ENCODE measurements around the gene OR2G6. TPM values are rescaled to one million over a fixed set of nuclear protein-coding genes. Genes with fewer than 3 reads are reported as not detected.
"Not testable (repeated sequence)": the region's sequence is repeated elsewhere in the genome, so short reads cannot be mapped to it uniquely, and the experiment has no call there.

Gene OR2G6
- total and polyA plus RNA-seq, 2 of the 13 experiments (the other 11 are each of a cell fraction or from before 2014, with no cell fraction given) = not detected

GRCh38 chr1:248521856-248522255 is 14.0 kb downstream of the OR2G6 start (continued):
- TF ChIP-seq USF2 (IDR thresholded peaks at IDR 0.05; ENCODE audit: low read depth, low read length) (no peak), USF2 (CRISPR knock-in tag; IDR thresholded peaks at IDR 0.05; ENCODE audit: borderline replicate concordance) (no peak), FIP1L1 (IDR thresholded peaks at IDR 0.05; ENCODE audit: borderline replicate concordance, insufficient read depth, low read depth, low read length) (no peak), PBX3 (CRISPR knock-in tag; IDR thresholded peaks at IDR 0.05; ENCODE audit: borderline replicate concordance) (no peak), ZNF503 (CRISPR knock-in tag; IDR thresholded peaks at IDR 0.05) (no peak), JUNB (CRISPR knock-in tag; IDR thresholded peaks at IDR 0.05; ENCODE audit: borderline replicate concordance) (no peak), TARDBP (CRISPR knock-in tag; IDR thresholded peaks at IDR 0.05) (no peak), HMG20A (CRISPR knock-in tag; IDR thresholded peaks at IDR 0.05; ENCODE audit: borderline replicate concordance) (no peak), DRAP1 (CRISPR knock-in tag; IDR thresholded peaks at IDR 0.05) (no peak), CBX5 (CRISPR knock-in tag; IDR thresholded peaks at IDR 0.05; ENCODE audit: borderline replicate concordance) (no peak), E2F5 (CRISPR knock-in tag; conservative IDR thresholded peaks at IDR 0.05) (no peak), ZNF367 (CRISPR knock-in tag; IDR thresholded peaks at IDR 0.05; ENCODE audit: borderline replicate concordance) (no peak), ZNF773 (CRISPR knock-in tag; IDR thresholded peaks at IDR 0.05; ENCODE audit: borderline replicate concordance) (no peak), KDM4B (CRISPR knock-in tag; IDR thresholded peaks at IDR 0.05) (no peak), ASH2L (IDR thresholded peaks at IDR 0.05; ENCODE audit: insufficient read length, low read depth, low read length) (no peak), GZF1 (CRISPR knock-in tag; IDR thresholded peaks at IDR 0.05) (no peak)

GRCh38 chr1:248537449-248537848 is 29.6 kb downstream of the OR2G6 start:
- H3K79me2 ChIP-seq (ENCODE audit: insufficient read depth, low read length); H4K20me1 ChIP-seq (ENCODE audit: insufficient read depth, low read length); in situ Hi-C loops (cut with HindIII; ENCODE audit: extremely low pct_ligation_motif_present, low pct_unique_long_range_greater_than_20kb); H3K27me3 ChIP-seq (ENCODE audit: control insufficient read depth in 1 of 2, insufficient read depth in 2 of 2, low read length in 2 of 2); H3K9me3 ChIP-seq (ENCODE audit: low read length); H3K27ac ChIP-seq (ENCODE audit: extremely low read length, insufficient read depth, low read length); CTCF ChIA-PET (ENCODE audit: low intra/inter-chr PET ratio, low total read pairs); H2AFZ ChIP-seq (ENCODE audit: low read length); DNase-seq (ENCODE audit: low spot score); H3K4me1 ChIP-seq (ENCODE audit: insufficient read depth, low read length); H3K4me3 ChIP-seq (replicated peaks in 1 of 3; ENCODE audit: insufficient read depth in 1 of 3, low read depth in 2 of 3, low read length in 3 of 3); FAIRE-seq; intact Hi-C loops (cut with micrococcal nuclease; ENCODE audit: unreplicated experiment); H3K9ac ChIP-seq (ENCODE audit: insufficient read depth, low read depth, low read length); H3K4me2 ChIP-seq (ENCODE audit: low read depth, low read length); H3K36me3 ChIP-seq (replicated peaks in 1 of 2; ENCODE audit: control insufficient read depth in 1 of 2, insufficient read depth in 2 of 2, low read length in 2 of 2); BruUV-seq (replicated peaks); ATAC-seq; POLR2A ChIA-PET: not testable (repeated sequence)
